Measurements from ENCODE around the gene FRMPD4. TPM values are rescaled to one million over a fixed set of nuclear protein-coding genes. Genes with fewer than 3 reads are reported as not detected.

Gene FRMPD4
- total RNA-seq, 2 experiments from 2014 or later, result not detected

GRCh38 chrX:12227412-12228041 lies 89.3 kb downstream of the FRMPD4 start:
- no peaks in the 10 kb centered on the region for H3K27me3 Mint-ChIP-seq (ENCODE audit: low read depth)
- CTCF ChIA-PET, result no interaction called here
- no peak overlapping the region for H3K4me3 Mint-ChIP-seq
- H3K4me1 Mint-ChIP-seq (ENCODE audit: low read depth), result no peaks in the 10 kb centered on the region
- H3K27ac Mint-ChIP-seq, result no peak overlapping the region
- no peaks in the 10 kb centered on the region for H3K9me3 Mint-ChIP-seq
- intact Hi-C loops (cut with micrococcal nuclease), result no loop called here
- no peaks in the 10 kb centered on the region for H3K36me3 Mint-ChIP-seq (ENCODE audit: low read depth)
- DNase-seq, result no peak

- no peak overlapping the region for H3K27ac Mint-ChIP-seq
- intact Hi-C loops (cut with micrococcal nuclease), result no loop called here
- no peaks in the 10 kb centered on the region for H3K4me1 Mint-ChIP-seq (ENCODE audit: low read depth)
- no peaks in the 10 kb centered on the region for H3K27me3 Mint-ChIP-seq (ENCODE audit: low read depth)
- CTCF ChIA-PET, result no interaction called here
- no peaks in the 10 kb centered on the region for H3K36me3 Mint-ChIP-seq (ENCODE audit: low read depth)
- DNase-seq, result no peak
- H3K4me3 Mint-ChIP-seq, result no peak overlapping the region
- no peaks in the 10 kb centered on the region for H3K9me3 Mint-ChIP-seq
These were observed 90.6 kb downstream of the FRMPD4 start for GRCh38 chrX:12228862-12229261.

GRCh38 chrX:12229986-12230385 lies 91.7 kb downstream of the FRMPD4 start:
- Mint-ChIP-seq H3K4me1 (ENCODE audit: low read depth) (no peaks in the 10 kb centered on the region), H3K36me3 (ENCODE audit: low read depth) (no peaks in the 10 kb centered on the region), H3K9me3 (no peaks in the 10 kb centered on the region), H3K4me3 (no peak overlapping the region), H3K27me3 (ENCODE audit: low read depth) (no peaks in the 10 kb centered on the region), H3K27ac (no peak overlapping the region)
- no peak for DNase-seq
- intact Hi-C loops (cut with micrococcal nuclease), result no loop called here
- CTCF ChIA-PET, result no interaction called here

- intact Hi-C loops (cut with micrococcal nuclease), result no loop called here
These were observed 96.5 kb downstream of the FRMPD4 start for GRCh38 chrX:12234534-12235329.

GRCh38 chrX:12236156-12236555 lies 97.9 kb downstream of the FRMPD4 start:
- no peak for DNase-seq
- no peaks in the 10 kb centered on the region for H3K36me3 Mint-ChIP-seq (ENCODE audit: low read depth)
- H3K27ac Mint-ChIP-seq, result no peak overlapping the region
- CTCF ChIA-PET, result interaction anchor here (0.7 kb wide), 1 partner anchor 96 kb away, joined by 3 read pairs; no protein-coding TSS in a partner anchor
- intact Hi-C loops (cut with micrococcal nuclease), result no loop called here
- H3K9me3 Mint-ChIP-seq, result no peaks in the 10 kb centered on the region
- H3K27me3 Mint-ChIP-seq (ENCODE audit: low read depth), result no peaks in the 10 kb centered on the region
- H3K4me1 Mint-ChIP-seq (ENCODE audit: low read depth), result no peaks in the 10 kb centered on the region
- H3K4me3 Mint-ChIP-seq, result no peak overlapping the region

More at GRCh38 chrX:12234534-12235329, 96.5 kb downstream of the FRMPD4 start:
- H3K36me3 Mint-ChIP-seq (ENCODE audit: low read depth), result no peaks in the 10 kb centered on the region
- no peak overlapping the region for H3K4me3 Mint-ChIP-seq
- no peaks in the 10 kb centered on the region for H3K27me3 Mint-ChIP-seq (ENCODE audit: low read depth)
- CTCF ChIA-PET, result no interaction called here
- no peaks in the 10 kb centered on the region for H3K4me1 Mint-ChIP-seq (ENCODE audit: low read depth)
- DNase-seq, result no peak
- no peaks in the 10 kb centered on the region for H3K9me3 Mint-ChIP-seq
- H3K27ac Mint-ChIP-seq, result no peak overlapping the region

GRCh38 chrX:12237131-12237530 lies 98.9 kb downstream of the FRMPD4 start:
- Mint-ChIP-seq H3K4me3 (no peak overlapping the region), H3K9me3 (no peaks in the 10 kb centered on the region), H3K4me1 (ENCODE audit: low read depth) (no peaks in the 10 kb centered on the region), H3K27me3 (ENCODE audit: low read depth) (no peaks in the 10 kb centered on the region), H3K27ac (no peak overlapping the region), H3K36me3 (ENCODE audit: low read depth) (no peaks in the 10 kb centered on the region)
- intact Hi-C loops (cut with micrococcal nuclease), result no loop called here
- CTCF ChIA-PET, result no interaction called here
- no peak for DNase-seq

- CTCF ChIA-PET, result no interaction called here
- intact Hi-C loops (cut with micrococcal nuclease), result no loop called here
- no peaks in the 10 kb centered on the region for H3K36me3 Mint-ChIP-seq (ENCODE audit: low read depth)
- DNase-seq, result no peak
- H3K4me3 Mint-ChIP-seq, result no peak overlapping the region
- H3K9me3 Mint-ChIP-seq, result no peaks in the 10 kb centered on the region
- H3K4me1 Mint-ChIP-seq (ENCODE audit: low read depth), result no peaks in the 10 kb centered on the region
- no peaks in the 10 kb centered on the region for H3K27me3 Mint-ChIP-seq (ENCODE audit: low read depth)
- H3K27ac Mint-ChIP-seq, result no peak overlapping the region
These were observed 99.5 kb downstream of the FRMPD4 start for GRCh38 chrX:12237771-12238170.

- Mint-ChIP-seq H3K9me3 (no peaks in the 10 kb centered on the region), H3K36me3 (ENCODE audit: low read depth) (no peaks in the 10 kb centered on the region), H3K27me3 (ENCODE audit: low read depth) (no peaks in the 10 kb centered on the region), H3K27ac (no peak overlapping the region), H3K4me1 (ENCODE audit: low read depth) (no peaks in the 10 kb centered on the region), H3K4me3 (no peak overlapping the region)
- CTCF ChIA-PET, result no interaction called here
- intact Hi-C loops (cut with micrococcal nuclease), result no loop called here
- no peak for DNase-seq
These were observed 101.2 kb downstream of the FRMPD4 start for GRCh38 chrX:12239356-12240082.

GRCh38 chrX:12240491-12240890 lies 102.2 kb downstream of the FRMPD4 start:
- Mint-ChIP-seq H3K36me3 (ENCODE audit: low read depth) (no peaks in the 10 kb centered on the region), H3K4me3 (no peak overlapping the region), H3K27ac (no peak overlapping the region), H3K4me1 (ENCODE audit: low read depth) (no peaks in the 10 kb centered on the region), H3K27me3 (ENCODE audit: low read depth) (no peaks in the 10 kb centered on the region), H3K9me3 (no peaks in the 10 kb centered on the region)
- CTCF ChIA-PET, result no interaction called here
- no peak for DNase-seq
- intact Hi-C loops (cut with micrococcal nuclease), result no loop called here

- no peak overlapping the region for H3K4me3 Mint-ChIP-seq
- H3K4me1 Mint-ChIP-seq (ENCODE audit: low read depth), result no peaks in the 10 kb centered on the region
- intact Hi-C loops (cut with micrococcal nuclease), result no loop called here
- CTCF ChIA-PET, result no interaction called here
- DNase-seq, result no peak
- no peaks in the 10 kb centered on the region for H3K36me3 Mint-ChIP-seq (ENCODE audit: low read depth)
- H3K27me3 Mint-ChIP-seq (ENCODE audit: low read depth), result no peaks in the 10 kb centered on the region
- no peak overlapping the region for H3K27ac Mint-ChIP-seq
- no peaks in the 10 kb centered on the region for H3K9me3 Mint-ChIP-seq
These were observed 102.8 kb downstream of the FRMPD4 start for GRCh38 chrX:12241026-12241425.

GRCh38 chrX:12245650-12246645 lies 107.7 kb downstream of the FRMPD4 start:
- DNase-seq, result no peak
- H3K36me3 Mint-ChIP-seq (ENCODE audit: low read depth), result no peaks in the 10 kb centered on the region
- H3K4me1 Mint-ChIP-seq (ENCODE audit: low read depth), result no peaks in the 10 kb centered on the region
- CTCF ChIA-PET, result no interaction called here
- no peak overlapping the region for H3K4me3 Mint-ChIP-seq
- intact Hi-C loops (cut with micrococcal nuclease), result no loop called here
- no peaks in the 10 kb centered on the region for H3K27me3 Mint-ChIP-seq (ENCODE audit: low read depth)
- no peaks in the 10 kb centered on the region for H3K9me3 Mint-ChIP-seq
- no peak overlapping the region for H3K27ac Mint-ChIP-seq

- H3K27me3 Mint-ChIP-seq (ENCODE audit: low read depth), result no peaks in the 10 kb centered on the region
- H3K36me3 Mint-ChIP-seq (ENCODE audit: low read depth), result no peaks in the 10 kb centered on the region
- intact Hi-C loops (cut with micrococcal nuclease), result no loop called here
- CTCF ChIA-PET, result no interaction called here
- H3K4me3 Mint-ChIP-seq, result no peak overlapping the region
- DNase-seq, result no peak
- no peaks in the 10 kb centered on the region for H3K9me3 Mint-ChIP-seq
- H3K27ac Mint-ChIP-seq, result no peak overlapping the region
- no peaks in the 10 kb centered on the region for H3K4me1 Mint-ChIP-seq (ENCODE audit: low read depth)
These were observed 111.7 kb downstream of the FRMPD4 start for GRCh38 chrX:12249997-12250396.
